Measurements from ENCODE around the gene PRR19.

The PRR19 gene

DNA sequence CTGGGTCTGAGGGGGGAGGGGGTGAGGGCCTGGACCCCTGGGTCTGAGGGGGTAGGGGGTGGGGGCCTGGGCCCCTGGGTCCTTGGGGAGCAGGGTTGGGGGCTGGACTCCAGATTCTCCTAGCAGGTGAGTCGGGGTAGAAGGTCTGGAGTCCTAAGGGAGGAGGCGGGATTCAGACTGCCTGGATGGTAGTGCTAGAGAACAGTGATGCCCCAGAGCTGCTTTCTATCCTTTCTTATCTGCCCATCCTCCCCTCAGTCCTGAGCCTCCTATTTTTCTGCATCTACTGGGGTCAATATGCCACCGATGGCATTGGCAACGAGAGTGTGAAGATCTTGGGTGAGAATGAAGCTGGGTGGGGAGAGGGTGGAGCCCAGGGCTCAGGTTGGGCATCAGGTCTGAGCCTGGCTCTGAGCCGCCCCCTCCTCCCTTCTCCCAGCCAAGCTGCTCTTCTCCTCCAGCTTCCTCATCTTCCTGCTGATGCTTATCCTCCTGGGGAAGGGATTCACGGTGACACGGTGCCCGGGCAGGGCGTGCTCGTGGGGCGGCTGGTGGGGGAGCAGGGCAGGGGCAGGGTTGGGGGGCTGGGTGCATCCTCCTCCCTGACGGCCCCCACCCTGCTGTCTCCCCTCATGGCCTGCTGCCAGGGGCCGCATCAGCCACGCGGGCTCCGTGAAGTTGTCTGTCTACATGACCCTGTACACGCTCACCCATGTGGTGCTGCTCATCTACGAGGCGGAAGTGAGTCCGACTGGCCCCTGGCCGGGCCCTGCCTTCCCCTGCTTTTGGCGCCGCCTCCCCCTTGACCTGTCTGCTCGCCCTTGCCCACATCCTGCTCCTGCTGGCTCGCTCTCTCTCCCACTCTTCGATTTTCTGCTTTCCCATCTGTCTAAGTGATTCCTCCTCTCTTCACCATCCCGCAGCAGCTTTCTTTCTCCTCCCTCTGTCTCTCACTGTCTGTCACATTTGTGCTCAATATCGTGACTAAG, 14.6 kb downstream of the PRR19 start:
- H3K27ac ChIP-seq: no peak overlapping the region
- no peak for TF ChIP-seq ZFX (IDR thresholded peaks at IDR 0.05)
- TF ChIP-seq, protein P1, sequence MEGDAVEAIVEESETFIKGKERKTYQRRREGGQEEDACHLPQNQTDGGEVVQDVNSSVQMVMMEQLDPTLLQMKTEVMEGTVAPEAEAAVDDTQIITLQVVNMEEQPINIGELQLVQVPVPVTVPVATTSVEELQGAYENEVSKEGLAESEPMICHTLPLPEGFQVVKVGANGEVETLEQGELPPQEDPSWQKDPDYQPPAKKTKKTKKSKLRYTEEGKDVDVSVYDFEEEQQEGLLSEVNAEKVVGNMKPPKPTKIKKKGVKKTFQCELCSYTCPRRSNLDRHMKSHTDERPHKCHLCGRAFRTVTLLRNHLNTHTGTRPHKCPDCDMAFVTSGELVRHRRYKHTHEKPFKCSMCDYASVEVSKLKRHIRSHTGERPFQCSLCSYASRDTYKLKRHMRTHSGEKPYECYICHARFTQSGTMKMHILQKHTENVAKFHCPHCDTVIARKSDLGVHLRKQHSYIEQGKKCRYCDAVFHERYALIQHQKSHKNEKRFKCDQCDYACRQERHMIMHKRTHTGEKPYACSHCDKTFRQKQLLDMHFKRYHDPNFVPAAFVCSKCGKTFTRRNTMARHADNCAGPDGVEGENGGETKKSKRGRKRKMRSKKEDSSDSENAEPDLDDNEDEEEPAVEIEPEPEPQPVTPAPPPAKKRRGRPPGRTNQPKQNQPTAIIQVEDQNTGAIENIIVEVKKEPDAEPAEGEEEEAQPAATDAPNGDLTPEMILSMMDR (conservative IDR thresholded peaks at IDR 0.05): no peak

DNA sequence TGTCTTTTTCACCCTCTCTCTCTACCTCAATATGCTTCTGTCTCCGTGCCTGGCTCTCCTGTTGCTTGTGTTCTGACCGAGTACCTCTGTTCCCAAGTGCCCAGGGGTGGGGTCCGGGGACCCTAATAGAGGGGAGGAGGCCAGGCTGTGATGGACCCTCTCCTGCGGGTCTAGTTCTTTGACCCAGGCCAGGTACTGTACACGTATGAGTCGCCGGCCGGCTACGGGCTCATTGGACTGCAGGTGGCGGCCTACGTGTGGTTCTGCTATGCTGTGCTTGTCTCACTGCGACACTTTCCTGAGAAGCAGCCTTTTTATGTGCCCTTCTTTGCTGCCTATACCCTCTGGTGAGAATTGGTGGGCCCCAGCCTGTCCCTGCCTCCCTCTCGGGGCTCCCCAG, 15.6 kb downstream of the PRR19 start:
- no peak overlapping the region for H3K27ac ChIP-seq
- no peak for TF ChIP-seq ZFX (IDR thresholded peaks at IDR 0.05)
- TF ChIP-seq, protein P1 (conservative IDR thresholded peaks at IDR 0.05): no peak

DNA sequence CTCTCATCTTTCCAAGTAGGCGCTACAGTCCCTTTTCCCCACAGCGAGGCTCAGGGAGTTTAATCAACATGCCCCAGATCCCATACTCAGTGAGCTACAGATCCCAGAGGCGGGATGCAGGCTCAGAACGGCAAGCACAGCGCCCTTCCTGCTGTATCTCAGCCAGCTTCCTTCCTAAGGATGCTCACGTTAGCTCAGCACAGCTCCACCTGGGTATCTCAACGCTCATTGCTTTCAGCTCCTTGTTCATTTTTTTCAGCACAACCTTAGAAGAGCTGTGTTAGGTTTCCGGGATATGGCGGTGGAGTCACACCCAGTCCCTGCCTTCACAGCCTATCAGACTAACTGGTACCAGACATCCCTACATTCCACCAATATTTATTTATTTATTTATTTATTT, 20.4 kb downstream of the PRR19 start:
- no peak overlapping the region for H3K27ac ChIP-seq
- TF ChIP-seq, protein P1 (conservative IDR thresholded peaks at IDR 0.05): no peak
- no peak for TF ChIP-seq ZFX (IDR thresholded peaks at IDR 0.05)

DNA sequence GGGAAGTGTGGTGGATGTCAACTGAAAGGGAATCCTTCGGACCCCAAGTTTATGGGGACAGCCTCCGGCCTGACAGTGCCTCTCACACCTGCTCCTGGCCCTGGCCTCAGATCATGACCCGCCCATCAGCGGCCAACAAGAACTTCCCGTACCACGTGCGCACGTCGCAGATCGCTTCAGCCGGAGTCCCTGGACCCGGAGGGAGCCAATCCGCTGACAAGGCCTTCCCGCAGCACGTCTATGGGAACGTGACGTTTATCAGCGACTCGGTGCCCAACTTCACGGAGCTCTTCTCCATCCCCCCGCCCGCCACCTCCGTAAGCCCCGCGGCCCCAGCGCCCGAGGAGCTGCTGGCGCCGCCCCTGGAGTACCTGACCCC, 21.5 kb downstream of the PRR19 start:
- TF ChIP-seq ZFX (IDR thresholded peaks at IDR 0.05): no peak
- TF ChIP-seq, protein P1 (conservative IDR thresholded peaks at IDR 0.05): no peak
- no peak overlapping the region for H3K27ac ChIP-seq

DNA sequence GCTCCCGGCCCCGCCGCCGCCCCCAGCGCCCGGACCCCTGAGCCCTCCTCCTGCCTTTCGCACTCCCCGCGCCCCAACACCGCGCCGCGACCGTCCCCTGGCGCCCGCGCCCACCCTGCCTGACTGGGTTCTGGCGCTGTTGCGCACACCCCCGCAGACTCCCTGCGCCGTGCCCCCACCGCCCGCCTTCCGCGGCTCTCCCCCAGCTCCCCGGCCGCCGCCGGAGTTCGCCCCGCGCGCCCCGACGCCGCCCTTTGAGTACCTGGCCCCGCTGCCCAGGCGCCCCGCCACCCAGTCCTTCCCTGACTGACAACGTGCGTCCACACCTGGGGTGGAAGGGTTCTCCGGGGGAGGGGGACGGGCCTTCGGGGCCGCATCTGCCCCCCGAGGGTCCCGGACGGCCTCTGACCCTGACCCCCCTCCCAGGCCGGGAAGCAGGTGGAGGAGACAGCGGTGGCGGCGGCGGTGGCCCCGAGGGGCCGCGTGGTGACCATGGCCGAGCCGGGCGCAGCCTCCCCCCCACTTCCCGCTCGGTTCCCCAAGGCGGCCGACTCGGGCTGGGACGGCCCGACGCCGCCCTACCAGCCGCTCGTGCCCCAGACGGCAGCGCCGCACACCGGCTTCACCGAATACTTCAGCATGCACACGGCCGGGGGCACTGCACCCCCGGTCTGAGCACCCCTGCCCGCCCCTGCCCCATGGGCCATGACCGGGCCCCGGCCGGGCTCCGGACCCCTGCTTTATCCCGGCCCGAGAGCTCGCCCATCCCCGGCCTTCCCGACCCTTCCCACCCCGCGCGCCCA, 22.1 kb downstream of the PRR19 start:
- no peak overlapping the region for H3K27ac ChIP-seq
- no peak for TF ChIP-seq ZFX (IDR thresholded peaks at IDR 0.05)
- TF ChIP-seq, protein P1 (conservative IDR thresholded peaks at IDR 0.05): no peak

DNA sequence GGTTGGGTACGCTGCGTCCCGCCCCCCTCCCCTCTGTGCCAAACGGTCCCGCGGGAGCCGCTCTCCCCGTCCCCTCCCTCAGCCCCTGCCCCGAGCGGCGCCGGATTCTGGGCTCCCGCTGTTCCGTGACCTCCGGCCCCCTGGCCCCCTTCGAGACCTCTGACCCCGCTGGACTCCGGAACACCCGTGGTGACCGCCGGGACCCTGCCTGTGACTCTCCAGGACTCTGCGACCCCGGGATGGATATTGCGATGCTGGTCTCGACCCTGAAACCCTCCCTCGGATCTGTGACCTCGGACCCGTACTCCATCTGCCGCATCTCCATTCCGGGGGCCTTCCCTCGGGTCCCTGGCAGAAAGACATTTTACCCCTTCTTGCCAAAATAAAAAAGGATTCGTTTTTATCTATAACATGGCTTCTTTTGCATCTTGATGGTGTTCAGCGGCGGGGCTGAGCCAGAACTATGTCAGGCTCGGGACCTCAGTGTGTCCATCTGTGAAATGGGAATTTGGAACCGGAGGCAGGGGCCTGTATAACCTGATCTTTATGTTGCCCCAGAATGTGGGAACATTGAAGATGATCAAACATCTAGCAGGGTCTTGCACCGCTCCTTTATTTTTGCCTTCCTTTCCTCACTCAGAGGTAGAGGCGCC, 22.8 kb downstream of the PRR19 start:
- TF ChIP-seq ZFX (IDR thresholded peaks at IDR 0.05): no peak
- TF ChIP-seq, protein P1 (conservative IDR thresholded peaks at IDR 0.05): peak; percentile 80; the same call in 1 of the 2 replicates

More for the DNA sequence above, 22.8 kb downstream of the PRR19 start:
- peak overlapping the region; percentile 80 for H3K27ac ChIP-seq

Measured in C4-2B (cell line).